GM10266 (cell line): Measurements from ENCODE around the gene WFIKKN1.

Experiments used
- DNase-seq: peaks from one replicate; pipeline ENCODE4 v3.0.0; 2012; ENCODE audit errors: extremely low spot score
- TF ChIP-seq, protein P1 (sequence below): IDR thresholded peaks from 2 replicates; pipeline ENCODE4 v1.5.1; 2012; ENCODE audit warnings: mild to moderate bottlenecking, low read depth; ENCODE audit not compliant: control insufficient read depth, insufficient read depth; ENCODE audit errors: missing control alignments

The WFIKKN1 gene

GRCh38 chr16:591231-591630 is 39.6 kb upstream of the WFIKKN1 start:
- DNase-seq: no peak

GRCh38 chr16:591892-592517 is 38.8 kb upstream of the WFIKKN1 start:
- TF ChIP-seq, protein P1, sequence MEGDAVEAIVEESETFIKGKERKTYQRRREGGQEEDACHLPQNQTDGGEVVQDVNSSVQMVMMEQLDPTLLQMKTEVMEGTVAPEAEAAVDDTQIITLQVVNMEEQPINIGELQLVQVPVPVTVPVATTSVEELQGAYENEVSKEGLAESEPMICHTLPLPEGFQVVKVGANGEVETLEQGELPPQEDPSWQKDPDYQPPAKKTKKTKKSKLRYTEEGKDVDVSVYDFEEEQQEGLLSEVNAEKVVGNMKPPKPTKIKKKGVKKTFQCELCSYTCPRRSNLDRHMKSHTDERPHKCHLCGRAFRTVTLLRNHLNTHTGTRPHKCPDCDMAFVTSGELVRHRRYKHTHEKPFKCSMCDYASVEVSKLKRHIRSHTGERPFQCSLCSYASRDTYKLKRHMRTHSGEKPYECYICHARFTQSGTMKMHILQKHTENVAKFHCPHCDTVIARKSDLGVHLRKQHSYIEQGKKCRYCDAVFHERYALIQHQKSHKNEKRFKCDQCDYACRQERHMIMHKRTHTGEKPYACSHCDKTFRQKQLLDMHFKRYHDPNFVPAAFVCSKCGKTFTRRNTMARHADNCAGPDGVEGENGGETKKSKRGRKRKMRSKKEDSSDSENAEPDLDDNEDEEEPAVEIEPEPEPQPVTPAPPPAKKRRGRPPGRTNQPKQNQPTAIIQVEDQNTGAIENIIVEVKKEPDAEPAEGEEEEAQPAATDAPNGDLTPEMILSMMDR: no peak
- no peak for DNase-seq

More at GRCh38 chr16:591231-591630, 39.6 kb upstream of the WFIKKN1 start:
- TF ChIP-seq, protein P1: no peak

GRCh38 chr16:592518-593306 is 38.1 kb upstream of the WFIKKN1 start:
- no peak for DNase-seq
- TF ChIP-seq, protein P1: no peak

GRCh38 chr16:593406-593805 is 37.4 kb upstream of the WFIKKN1 start:
- TF ChIP-seq, protein P1: no peak
- DNase-seq: no peak

GRCh38 chr16:593807-594206 is 37.0 kb upstream of the WFIKKN1 start:
- TF ChIP-seq, protein P1: no peak
- no peak for DNase-seq

- DNase-seq: no peak
- TF ChIP-seq, protein P1: no peak
Measured at GRCh38 chr16:595094-595528, 35.7 kb upstream of the WFIKKN1 start.
